ENCODE results near the gene ST14.

DNA sequence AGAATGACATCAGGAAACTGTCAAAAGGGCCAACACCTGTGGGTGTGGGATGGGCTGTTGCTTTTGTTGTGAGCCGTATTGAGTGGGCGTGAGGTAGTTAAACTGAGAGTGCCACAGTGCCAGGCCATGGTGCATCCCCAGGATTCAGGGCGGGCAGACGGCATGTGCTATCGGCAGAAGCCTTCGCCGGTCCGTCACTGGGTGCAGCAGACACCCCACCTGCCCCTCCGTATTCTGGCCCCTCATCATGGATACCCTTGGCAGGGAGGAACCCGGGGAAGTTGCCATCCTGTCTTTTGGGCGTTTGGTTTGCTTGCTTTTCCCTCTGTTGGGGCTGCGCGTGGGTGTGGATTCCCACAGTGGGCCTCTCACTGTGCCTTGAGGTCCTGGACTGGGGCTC, 27.5 kb downstream of the ST14 start:
- TF ChIP-seq CTCF (IDR thresholded peaks at IDR 0.05) = no peak
- no peak for TF ChIP-seq POLR2A (IDR thresholded peaks at IDR 0.05)
- no peak for TF ChIP-seq POLR2AphosphoS5 (IDR thresholded peaks at IDR 0.05)
